GM12892 (cell line): ENCODE results near the gene MRNIP.

ENCODE experiments used
- POLR2A ChIP-seq: IDR thresholded peaks from 2 replicates; pipeline ENCODE4 v1.6.1; 2011; ENCODE audit warnings: low read depth, low read length, control low read depth
- TAF1 ChIP-seq: IDR thresholded peaks from 2 replicates; pipeline ENCODE4 v1.6.1; 2011; ENCODE audit warnings: low read depth, mild to moderate bottlenecking, control low read depth, low read length, borderline replicate concordance

- TF ChIP-seq POLR2A (peak; percentile 67; the same call in 1 of the 2 replicates), TAF1 (peak; percentile 52)
Observed at GRCh38 chr5:179806250-179807048, 52.2 kb downstream of the MRNIP start, which contains the start of gene MGAT4B.
